GM21360 (cell line): ENCODE data around the gene DIS3L2.
"Not testable (repeated sequence)": the region's sequence is repeated elsewhere in the genome, so short reads cannot be mapped to it uniquely, and the experiment has no call there.

ENCODE experiments used
- ATAC-seq: cut with Tn5 transposase; IDR thresholded peaks from one replicate; pipeline ENCODE4 v1.9.1; 2021; ENCODE audit warnings: mild to moderate bottlenecking, moderate library complexity; ENCODE audit not compliant: unreplicated experiment

Gene DIS3L2

GRCh38 chr2:232113821-232114220 is 152.3 kb downstream of the DIS3L2 start:
- no peak for ATAC-seq

- ATAC-seq: not testable (repeated sequence)
Observed at GRCh38 chr2:232115728-232116361, 154.3 kb downstream of the DIS3L2 start.

DNA sequence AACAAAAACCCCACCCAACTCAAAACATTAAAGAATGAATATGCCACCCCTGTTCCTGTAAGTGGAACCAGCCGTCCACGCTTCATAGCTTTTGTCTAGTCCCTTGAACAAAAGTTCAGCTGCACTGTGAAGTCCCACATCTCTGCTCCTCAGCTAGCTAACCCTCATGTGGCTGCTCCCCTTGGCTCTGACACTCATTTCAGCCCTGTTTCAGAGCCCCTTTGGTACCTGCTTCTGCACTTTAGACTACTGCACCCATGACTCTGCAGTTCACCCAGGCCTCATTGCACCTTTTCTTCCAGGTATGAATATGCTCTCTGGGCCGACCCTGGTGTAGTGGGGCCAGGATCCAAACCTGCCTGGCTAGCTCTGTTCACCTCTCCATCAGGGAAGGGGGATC is 155.3 kb downstream of the DIS3L2 start:
- no peak for ATAC-seq

DNA sequence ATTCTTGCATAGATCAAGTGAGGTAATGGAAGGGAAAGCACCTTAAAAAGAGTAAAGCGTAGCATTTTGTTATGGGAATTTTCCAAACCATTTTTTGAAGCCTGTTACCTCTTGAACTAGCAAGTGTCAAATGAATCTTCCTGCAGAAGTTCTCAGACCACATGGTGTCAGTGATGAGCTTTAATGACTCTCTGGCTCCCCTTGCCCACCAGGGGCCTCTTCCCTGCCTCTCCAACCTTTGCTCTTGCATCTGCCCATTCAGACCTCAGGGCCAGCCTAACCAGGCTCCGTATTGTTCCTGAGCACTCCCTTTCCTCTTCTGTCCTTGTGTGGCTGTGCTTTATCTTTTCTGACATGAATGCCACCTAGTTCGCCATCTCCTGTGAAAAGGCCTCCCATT is 155.9 kb downstream of the DIS3L2 start:
- no peak for ATAC-seq

- no peak for ATAC-seq
Observed at GRCh38 chr2:232120911-232121310, 159.4 kb downstream of the DIS3L2 start.

- ATAC-seq: no peak
Observed at GRCh38 chr2:232124309-232124708, 162.8 kb downstream of the DIS3L2 start.

GRCh38 chr2:232126301-232127099 is 165.0 kb downstream of the DIS3L2 start:
- ATAC-seq: no peak

GRCh38 chr2:232129483-232129882 is 168.0 kb downstream of the DIS3L2 start:
- ATAC-seq: no peak

GRCh38 chr2:232132181-232132580 is 170.7 kb downstream of the DIS3L2 start:
- no peak for ATAC-seq

- ATAC-seq: no peak
Observed at GRCh38 chr2:232133078-232133477, 171.6 kb downstream of the DIS3L2 start.

GRCh38 chr2:232134939-232135338 is 173.4 kb downstream of the DIS3L2 start:
- ATAC-seq: no peak

DNA sequence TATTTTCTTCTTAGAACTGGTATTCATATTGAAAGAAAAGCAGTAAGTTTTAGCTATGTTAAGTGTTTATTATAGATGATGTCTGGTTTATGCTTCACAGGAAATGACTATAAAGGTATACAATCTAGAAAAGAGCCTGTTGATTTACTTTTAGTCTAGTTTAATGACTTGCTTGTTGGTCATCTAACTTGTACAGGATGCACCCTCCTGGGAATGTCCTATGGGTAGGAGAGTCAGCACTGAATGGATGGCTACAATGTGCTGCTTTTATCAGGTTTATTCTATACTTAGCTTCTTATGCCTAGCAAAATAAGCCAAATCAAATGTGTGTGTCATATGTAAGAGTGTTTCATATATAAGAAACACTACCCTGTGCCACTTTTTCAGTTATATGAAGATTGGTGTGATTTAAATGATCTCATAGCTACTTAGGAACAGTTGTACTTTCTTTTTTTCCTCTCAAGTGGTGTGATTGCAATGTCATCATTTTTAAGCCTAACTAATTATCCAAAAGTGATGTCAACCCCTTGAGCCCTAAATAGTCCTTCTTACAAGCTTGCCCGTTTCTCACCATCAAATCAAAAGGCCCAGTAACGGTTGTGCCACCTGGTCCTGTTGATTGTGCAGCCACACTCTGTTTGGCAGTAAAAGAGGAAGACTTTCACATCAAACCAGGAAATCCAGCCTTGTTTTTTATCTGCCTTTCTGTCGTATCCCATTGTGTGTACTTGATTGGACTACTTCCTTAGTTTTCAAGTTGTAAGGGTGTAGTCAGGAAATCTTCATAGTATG is 176.0 kb downstream of the DIS3L2 start:
- no peak for ATAC-seq

DNA sequence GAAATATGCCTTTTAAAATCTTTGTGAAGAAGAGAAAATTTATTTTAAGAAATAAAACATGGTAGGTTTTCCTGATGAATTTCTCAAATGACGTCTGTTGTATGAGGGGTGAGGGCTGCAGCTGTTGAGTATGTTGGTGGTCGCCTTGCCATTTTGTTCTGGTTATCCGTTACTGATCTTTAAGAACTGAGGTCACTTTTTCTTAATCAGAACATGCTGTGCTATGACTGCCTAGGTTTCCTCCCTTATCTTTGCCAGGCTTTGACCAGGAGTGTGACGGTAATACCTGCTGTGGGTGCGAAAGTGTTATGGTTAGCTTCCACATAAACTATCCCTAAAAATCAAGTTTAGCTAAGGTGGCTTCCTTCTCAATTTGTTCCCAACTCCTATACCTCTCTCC is 176.9 kb downstream of the DIS3L2 start:
- no peak for ATAC-seq

GRCh38 chr2:232139171-232139594 is 177.7 kb downstream of the DIS3L2 start:
- ATAC-seq: no peak

DNA sequence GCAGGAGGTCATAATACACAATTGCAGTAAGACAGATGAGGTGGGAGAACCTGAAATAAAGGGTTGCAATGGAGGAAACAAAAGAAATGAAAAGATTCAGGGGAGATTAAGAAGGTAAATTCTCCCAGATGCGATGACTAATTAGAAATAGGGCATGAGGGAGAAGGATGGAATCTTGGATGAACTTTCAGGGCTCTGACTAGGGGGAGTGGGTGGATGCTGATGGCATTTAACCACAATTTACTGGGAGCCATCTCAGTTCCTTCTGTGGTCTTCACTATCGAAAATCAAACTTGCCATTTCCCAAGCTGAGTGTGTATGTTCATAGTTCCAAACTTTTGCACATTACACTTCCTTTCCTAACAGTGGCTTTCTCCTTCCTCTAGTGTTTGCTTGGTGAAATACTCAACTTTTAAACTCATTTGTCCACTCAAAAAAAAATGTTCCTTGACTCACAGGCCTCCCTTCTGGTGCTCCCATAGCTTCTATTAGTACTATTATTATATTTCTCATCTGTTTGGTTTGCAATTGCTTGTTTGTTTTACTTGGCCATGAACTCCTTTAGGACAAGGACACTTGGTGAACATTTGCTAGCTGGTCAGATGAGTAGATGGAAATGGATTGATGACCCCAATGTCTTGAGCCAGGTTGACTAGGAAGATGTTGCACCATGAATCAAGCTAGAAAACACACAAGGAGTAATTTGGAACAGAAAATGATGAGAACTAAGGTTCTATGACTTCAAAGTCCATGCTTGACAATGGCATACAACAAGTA is 178.5 kb downstream of the DIS3L2 start:
- ATAC-seq: no peak

- ATAC-seq: no peak
Observed at GRCh38 chr2:232141591-232141990, 180.1 kb downstream of the DIS3L2 start.

DNA sequence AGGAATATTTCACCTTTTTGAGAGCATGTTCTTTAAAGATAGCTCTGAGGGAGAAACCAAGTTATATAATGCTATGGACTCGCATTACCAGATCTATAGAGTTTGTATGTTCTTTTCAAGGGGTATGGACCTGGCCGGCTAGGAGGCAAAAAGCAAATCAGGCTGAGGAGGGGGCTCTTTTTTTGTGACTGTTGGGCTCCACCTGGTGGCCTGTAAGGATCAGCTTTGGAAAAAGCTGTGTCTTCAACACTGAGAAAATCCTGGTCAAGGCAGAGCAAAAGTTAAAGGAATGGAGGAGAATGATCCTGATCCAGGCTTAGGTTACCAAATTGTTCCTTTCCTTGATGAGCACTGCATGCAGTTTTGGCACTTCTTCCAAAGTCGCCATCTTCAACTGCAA is 180.5 kb downstream of the DIS3L2 start:
- ATAC-seq: no peak

- no peak for ATAC-seq
Observed at GRCh38 chr2:232142502-232142901, 181.0 kb downstream of the DIS3L2 start.

- no peak for ATAC-seq
Observed at GRCh38 chr2:232146294-232146693, 184.8 kb downstream of the DIS3L2 start.

DNA sequence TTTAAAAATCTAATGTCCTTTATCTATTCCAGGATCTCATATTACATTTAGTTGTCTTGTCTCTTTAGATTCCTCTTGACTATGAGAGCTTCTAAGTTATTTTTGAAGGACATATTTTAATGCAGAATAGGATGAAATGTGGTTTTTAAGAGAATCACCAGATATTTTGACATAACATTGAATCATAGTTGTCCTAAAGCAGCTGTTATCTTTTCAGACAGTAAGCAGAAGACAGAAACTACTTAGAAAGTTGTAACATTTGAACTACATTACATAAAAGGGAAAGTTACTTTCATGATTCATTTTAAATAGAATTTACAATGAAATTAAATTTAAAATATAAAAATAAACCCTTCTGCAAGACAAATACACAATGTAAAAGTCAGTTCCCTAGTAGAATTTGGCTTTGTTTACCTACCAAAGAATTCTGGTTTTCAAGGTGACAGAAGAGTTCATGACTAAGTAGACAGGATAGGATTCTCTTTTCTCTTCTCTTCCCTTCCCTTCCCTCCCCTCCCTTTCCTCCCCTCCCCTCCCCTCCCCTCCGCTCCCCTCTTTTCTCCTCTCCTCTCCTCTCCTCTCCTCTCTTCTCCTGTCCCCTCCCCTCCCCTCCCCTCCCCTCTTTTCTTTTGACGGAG is 186.0 kb downstream of the DIS3L2 start:
- ATAC-seq: no peak
